Type B pancreatic cell (in vitro differentiated cells): Measurements from ENCODE around the gene LYRM7. TPM values are rescaled to one million over a fixed set of nuclear protein-coding genes. Genes with fewer than 3 reads are reported as not detected.

Experiments
- DNase-seq: peaks from one replicate; pipeline ENCODE4 v3.0.0; 2021; ENCODE audit warnings: mixed read lengths; ENCODE audit not compliant: unreplicated experiment; ENCODE audit errors: extremely low spot score
- H3K27ac Mint-ChIP-seq: 2 replicates; pipeline ENCODE4 v1.8.0; 2021; ENCODE audit warnings: mild to moderate bottlenecking, mixed read lengths
- H3K27me3 Mint-ChIP-seq: 2 replicates; pipeline ENCODE4 v1.8.0; 2021; ENCODE audit warnings: mixed read lengths
- H3K36me3 Mint-ChIP-seq: 2 replicates; pipeline ENCODE4 v1.8.0; 2021; ENCODE audit warnings: mixed read lengths
- H3K4me1 Mint-ChIP-seq: one replicate; pipeline ENCODE4 v1.8.0; 2021; ENCODE audit warnings: mixed read lengths; ENCODE audit not compliant: unreplicated experiment
- H3K4me3 Mint-ChIP-seq: 2 replicates; pipeline ENCODE4 v1.8.0; 2021; ENCODE audit warnings: mild to moderate bottlenecking, mixed read lengths
- H3K9me3 Mint-ChIP-seq: 2 replicates; pipeline ENCODE4 v1.8.0; 2021; ENCODE audit warnings: mixed read lengths
- CTCF ChIP-seq: fragments of 200-600 bp; sonication (generic); conservative IDR thresholded peaks from 2 replicates; pipeline ENCODE4 v1.5.0; 2021; ENCODE audit warnings: antibody characterized with exemption, mild to moderate bottlenecking
- total RNA-seq: library from RNA; stranded (reverse); gene quantifications from 2 replicates; pipeline ENCODE4 v1.2.1, GENCODE V29; 2021; ENCODE audit warnings: low replicate concordance

The LYRM7 gene
- total RNA-seq, 1 donor from 2014 or later = 9.3 TPM

GRCh38 chr5:131209175-131209505 lies 38.4 kb downstream of the LYRM7 start:
- H3K4me3 Mint-ChIP-seq = no peak overlapping the region

GRCh38 chr5:131209506-131210150 lies 38.9 kb downstream of the LYRM7 start:
- Mint-ChIP-seq H3K36me3 (no peaks in the 10 kb centered on the region), H3K27ac (no peak overlapping the region)
- no peak for TF ChIP-seq CTCF

More at GRCh38 chr5:131209175-131209505, 38.4 kb downstream of the LYRM7 start:
- no peak for TF ChIP-seq CTCF
- no peaks in the 10 kb centered on the region for H3K9me3 Mint-ChIP-seq
- no peaks in the 10 kb centered on the region for H3K36me3 Mint-ChIP-seq
- no peaks in the 10 kb centered on the region for H3K27me3 Mint-ChIP-seq
- DNase-seq = no peak
- H3K4me1 Mint-ChIP-seq = peaks cover 16% of the 10 kb centered on the region
- H3K27ac Mint-ChIP-seq = no peak overlapping the region

GRCh38 chr5:131210151-131210510 lies 39.4 kb downstream of the LYRM7 start:
- no peak for TF ChIP-seq CTCF
- no peaks in the 10 kb centered on the region for H3K36me3 Mint-ChIP-seq
- DNase-seq = no peak
- no peaks in the 10 kb centered on the region for H3K27me3 Mint-ChIP-seq
- no peak overlapping the region for H3K4me3 Mint-ChIP-seq
- no peaks in the 10 kb centered on the region for H3K9me3 Mint-ChIP-seq
- H3K4me1 Mint-ChIP-seq = peaks cover 24% of the 10 kb centered on the region
- no peak overlapping the region for H3K27ac Mint-ChIP-seq

More at GRCh38 chr5:131209506-131210150, 38.9 kb downstream of the LYRM7 start:
- peaks cover 19% of the 10 kb centered on the region for H3K4me1 Mint-ChIP-seq
- no peak for DNase-seq
- no peak overlapping the region for H3K4me3 Mint-ChIP-seq
- H3K9me3 Mint-ChIP-seq = no peaks in the 10 kb centered on the region
- no peaks in the 10 kb centered on the region for H3K27me3 Mint-ChIP-seq

GRCh38 chr5:131211669-131212068 lies 40.9 kb downstream of the LYRM7 start:
- Mint-ChIP-seq H3K36me3 (no peaks in the 10 kb centered on the region), H3K4me1 (peaks cover 25% of the 10 kb centered on the region), H3K27ac (no peak overlapping the region), H3K4me3 (no peak overlapping the region), H3K27me3 (no peaks in the 10 kb centered on the region), H3K9me3 (no peaks in the 10 kb centered on the region)
- DNase-seq = no peak
- TF ChIP-seq CTCF = no peak

- no peak for DNase-seq
- Mint-ChIP-seq H3K27ac (no peak overlapping the region), H3K9me3 (no peaks in the 10 kb centered on the region), H3K36me3 (no peaks in the 10 kb centered on the region), H3K4me3 (no peak overlapping the region), H3K27me3 (no peaks in the 10 kb centered on the region), H3K4me1 (peaks cover 25% of the 10 kb centered on the region)
- no peak for TF ChIP-seq CTCF
Measured at GRCh38 chr5:131212471-131213021, 41.8 kb downstream of the LYRM7 start.
